GM12865 (cell line): ENCODE data around the gene SEPTIN14.
"Not testable (repeated sequence)": the region's sequence is repeated elsewhere in the genome, so short reads cannot be mapped to it uniquely, and the experiment has no call there.

Experiments
- DNase-seq: peaks from one replicate; pipeline ENCODE4 v3.0.0; 2010; ENCODE audit warnings: low read depth
- H3K4me3 ChIP-seq: 2 replicates; pipeline ENCODE4 v1.5.1; 2011; ENCODE audit warnings: mild to moderate bottlenecking, low read depth, low read length, control low read depth
- TF ChIP-seq, protein P1 (sequence below): IDR thresholded peaks from 2 replicates; pipeline ENCODE4 v1.5.1; 2011; ENCODE audit warnings: low read length, control low read depth, low read depth, inconsistent platforms; ENCODE audit not compliant: insufficient read depth; ENCODE audit errors: missing control alignments

SEPTIN14 gene

DNA sequence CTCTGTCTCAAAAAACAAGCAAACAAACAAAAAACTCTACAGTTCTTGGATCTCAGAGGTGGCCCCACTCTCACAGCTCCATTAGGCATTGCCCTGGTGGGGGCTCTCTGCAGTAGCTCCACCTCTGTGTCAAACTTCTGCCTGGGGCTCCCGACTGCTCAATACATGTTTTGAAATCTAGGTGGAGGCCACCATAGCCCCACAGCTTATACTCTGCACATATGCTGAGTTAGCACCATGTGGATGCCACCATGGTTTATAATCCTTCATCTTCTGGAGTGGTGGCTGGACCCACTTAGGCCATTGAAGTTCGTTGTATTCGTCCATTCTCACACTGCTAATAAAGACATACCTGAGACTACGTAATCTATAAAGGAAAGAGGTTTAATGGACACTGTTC, 78.4 kb downstream of the SEPTIN14 start:
- TF ChIP-seq, protein P1, sequence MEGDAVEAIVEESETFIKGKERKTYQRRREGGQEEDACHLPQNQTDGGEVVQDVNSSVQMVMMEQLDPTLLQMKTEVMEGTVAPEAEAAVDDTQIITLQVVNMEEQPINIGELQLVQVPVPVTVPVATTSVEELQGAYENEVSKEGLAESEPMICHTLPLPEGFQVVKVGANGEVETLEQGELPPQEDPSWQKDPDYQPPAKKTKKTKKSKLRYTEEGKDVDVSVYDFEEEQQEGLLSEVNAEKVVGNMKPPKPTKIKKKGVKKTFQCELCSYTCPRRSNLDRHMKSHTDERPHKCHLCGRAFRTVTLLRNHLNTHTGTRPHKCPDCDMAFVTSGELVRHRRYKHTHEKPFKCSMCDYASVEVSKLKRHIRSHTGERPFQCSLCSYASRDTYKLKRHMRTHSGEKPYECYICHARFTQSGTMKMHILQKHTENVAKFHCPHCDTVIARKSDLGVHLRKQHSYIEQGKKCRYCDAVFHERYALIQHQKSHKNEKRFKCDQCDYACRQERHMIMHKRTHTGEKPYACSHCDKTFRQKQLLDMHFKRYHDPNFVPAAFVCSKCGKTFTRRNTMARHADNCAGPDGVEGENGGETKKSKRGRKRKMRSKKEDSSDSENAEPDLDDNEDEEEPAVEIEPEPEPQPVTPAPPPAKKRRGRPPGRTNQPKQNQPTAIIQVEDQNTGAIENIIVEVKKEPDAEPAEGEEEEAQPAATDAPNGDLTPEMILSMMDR: no peak
- no peak overlapping the region for H3K4me3 ChIP-seq
- no peak for DNase-seq

DNA sequence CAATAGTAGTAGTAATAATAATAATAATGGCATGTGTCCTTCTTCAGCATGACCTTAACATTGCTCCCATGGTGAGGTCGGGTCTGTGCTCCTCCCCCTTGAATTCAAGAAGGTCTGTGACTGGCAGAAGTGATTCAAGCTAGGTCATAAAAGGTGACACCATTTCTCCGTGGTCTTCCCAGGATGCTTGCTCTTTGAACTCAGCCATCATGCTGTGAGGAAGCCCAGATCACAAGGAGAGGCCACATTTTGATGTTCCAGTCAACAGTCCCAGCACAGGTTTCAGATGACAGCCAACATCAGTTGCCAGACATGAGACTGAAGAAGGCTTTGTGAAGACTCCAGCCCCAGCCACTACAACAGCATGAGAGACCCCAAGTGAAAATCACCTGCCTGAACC, 83.9 kb downstream of the SEPTIN14 start:
- H3K4me3 ChIP-seq: no peak overlapping the region
- no peak for DNase-seq
- TF ChIP-seq, protein P1: no peak

DNA sequence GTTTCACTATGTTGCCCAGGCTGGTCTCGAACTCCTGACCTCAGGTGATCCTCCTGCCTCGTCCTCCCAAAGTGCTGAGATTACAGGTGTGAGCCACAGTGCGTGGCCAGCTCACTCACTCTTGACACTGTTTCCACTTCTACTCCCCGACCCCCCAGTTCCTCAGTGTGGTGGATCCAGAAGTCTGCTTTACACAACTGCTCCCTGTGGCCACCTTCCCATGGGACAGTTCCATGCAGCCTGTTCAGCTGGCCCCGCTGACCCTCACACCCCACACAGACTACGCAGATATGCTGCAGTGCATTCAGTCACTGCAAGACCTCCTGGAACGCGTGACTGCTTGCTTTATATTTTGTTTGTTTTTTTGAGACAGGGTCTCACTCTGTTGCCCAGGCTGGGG, 86.4 kb downstream of the SEPTIN14 start:
- TF ChIP-seq, protein P1: no peak
- H3K4me3 ChIP-seq: no peak overlapping the region
- DNase-seq: no peak

DNA sequence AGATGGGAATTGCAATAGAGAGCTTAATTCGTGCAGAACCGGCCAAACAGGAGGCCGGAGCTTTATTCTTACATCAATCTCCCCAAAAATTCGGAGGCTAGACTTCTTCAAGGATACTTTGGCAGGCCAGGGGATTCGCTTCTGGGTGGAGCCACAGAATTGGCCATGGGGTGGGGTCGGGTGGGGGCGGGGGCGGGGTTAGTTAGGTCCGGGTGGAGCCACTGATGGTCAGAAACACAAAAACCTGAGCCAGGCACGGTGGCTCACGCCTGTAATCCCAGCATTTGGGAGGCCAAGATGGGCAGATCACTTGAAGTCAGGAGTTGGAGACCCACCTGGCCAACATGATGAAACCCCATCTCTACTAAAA, 87.5 kb downstream of the SEPTIN14 start:
- no peak for DNase-seq
- H3K4me3 ChIP-seq: no peak overlapping the region
- TF ChIP-seq, protein P1: no peak

DNA sequence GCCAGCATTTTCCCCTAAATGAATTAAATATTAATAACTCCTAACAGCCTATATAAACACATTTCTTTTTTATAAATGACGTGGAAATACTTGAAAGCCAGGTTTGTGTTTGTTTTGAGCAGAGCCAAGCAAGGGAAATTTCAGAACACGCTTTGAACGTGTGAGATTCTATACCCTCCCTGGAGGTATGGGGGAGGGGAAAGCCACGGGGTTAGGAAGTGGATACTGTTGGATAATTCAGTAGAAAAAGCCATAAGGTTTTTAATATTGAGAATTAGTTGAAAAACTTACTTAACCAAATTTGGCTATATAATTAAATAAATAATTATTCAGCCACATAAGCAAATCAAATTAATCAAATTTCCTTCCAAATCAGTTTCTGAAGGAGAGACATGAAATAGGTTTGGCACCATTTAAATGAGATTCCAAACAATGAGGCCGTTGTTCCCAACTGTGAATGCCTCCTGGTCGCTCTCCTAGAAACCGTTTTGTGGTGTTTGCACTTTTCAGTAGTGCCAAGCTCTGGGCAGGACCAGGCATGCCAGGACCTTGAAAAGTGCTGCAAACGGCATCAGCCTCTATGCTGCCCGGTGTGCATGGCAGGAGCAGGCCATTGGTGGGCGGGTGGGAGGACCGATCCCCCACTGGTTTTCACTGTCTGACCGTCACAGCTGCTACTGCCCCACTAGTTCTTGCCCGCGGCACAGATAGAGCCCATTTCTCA, 88.1 kb downstream of the SEPTIN14 start:
- DNase-seq: no peak
- TF ChIP-seq, protein P1: no peak
- no peak overlapping the region for H3K4me3 ChIP-seq

DNA sequence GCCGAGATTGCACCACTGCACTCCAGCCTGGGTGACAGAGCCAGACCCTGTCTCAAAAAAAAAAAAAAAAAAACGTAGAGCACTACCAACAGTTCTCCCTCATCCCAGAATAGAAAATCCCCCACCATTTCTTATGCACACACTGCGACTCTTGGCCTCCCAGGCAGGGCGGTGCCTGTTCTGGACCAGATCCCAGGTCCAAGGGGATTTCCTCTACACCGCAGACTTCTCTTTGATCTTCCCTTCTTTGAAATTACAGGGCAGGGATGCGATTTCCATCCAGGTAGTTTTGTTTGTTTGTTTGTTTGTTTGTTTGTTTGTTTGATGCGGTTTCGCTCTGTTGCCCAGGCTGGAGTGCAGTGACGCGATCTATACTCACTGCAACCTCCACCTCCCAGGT, 91.8 kb downstream of the SEPTIN14 start:
- H3K4me3 ChIP-seq: no peak overlapping the region
- TF ChIP-seq, protein P1: no peak
- DNase-seq: no peak

DNA sequence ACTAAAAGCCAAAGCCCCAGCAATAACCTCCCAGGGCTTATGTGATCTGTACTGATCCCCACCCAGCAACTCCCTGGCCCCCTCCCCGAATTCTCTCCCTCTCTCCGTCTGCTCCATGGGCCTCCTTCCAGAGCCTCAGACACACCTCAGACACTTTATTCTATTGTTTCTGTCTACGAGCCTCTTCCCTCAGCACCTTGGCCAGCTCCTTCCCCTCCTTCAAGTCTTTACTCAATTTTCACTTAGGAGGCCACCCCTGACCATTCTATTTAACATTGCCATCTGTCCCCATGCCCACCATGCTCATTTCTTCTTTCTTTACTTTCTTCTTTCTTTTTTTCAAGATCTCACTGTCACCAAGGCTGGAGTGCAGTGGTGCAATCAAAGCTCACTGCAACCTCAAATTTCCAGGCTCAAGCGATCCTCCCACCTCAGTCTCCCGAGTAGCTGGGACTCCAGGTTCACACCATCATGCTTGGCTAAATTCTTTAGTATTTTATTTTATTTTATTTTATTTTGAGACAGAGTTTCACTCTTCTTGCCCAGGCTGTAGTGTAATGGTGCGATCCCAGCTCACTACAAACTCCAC, 109.2 kb downstream of the SEPTIN14 start:
- not testable (repeated sequence) for H3K4me3 ChIP-seq, DNase-seq

DNA sequence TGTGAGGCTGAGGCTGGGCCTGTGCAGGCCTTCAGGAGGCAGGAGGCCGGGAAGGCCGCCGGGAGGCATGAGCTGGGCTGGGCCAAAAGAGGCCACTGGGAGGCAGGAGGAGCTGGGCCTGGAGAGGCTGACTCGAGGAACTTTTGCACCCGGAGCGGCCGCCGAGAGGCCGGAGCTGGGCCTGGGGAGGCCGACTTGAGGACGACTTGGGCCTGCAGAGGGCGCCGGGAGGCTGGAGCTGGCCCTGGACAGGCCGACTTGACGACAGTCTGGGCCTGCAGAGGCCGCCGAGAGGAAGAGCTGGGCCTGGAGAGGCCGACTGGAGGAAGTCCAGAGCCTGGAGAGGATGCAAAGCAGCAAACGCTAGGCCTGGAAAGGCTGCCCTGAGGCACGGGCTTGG, 117.8 kb downstream of the SEPTIN14 start:
- DNase-seq, H3K4me3 ChIP-seq: not testable (repeated sequence)
